GM12878 (cell line): Measurements from ENCODE around the gene GRK2. TPM values are rescaled to one million over a fixed set of nuclear protein-coding genes. Genes with fewer than 3 reads are reported as not detected.

Experiments
- CHD2 ChIP-seq: IDR thresholded peaks from 2 replicates; pipeline ENCODE4 v1.6.1; 2011; ENCODE audit warnings: low read depth, low read length, improper control_type of control experiment, borderline replicate concordance
- EED ChIP-seq: sonication (generic); IDR thresholded peaks from 2 replicates; pipeline ENCODE4 v1.6.1; 2016; ENCODE audit warnings: antibody characterized with exemption, low read depth
- JUNB ChIP-seq: IDR thresholded peaks from 2 replicates; pipeline ENCODE4 v1.6.1; 2016; ENCODE audit warnings: antibody characterized with exemption, mild to moderate bottlenecking
- PML ChIP-seq: IDR thresholded peaks from 2 replicates; pipeline ENCODE4 v1.6.1; 2012; ENCODE audit warnings: low read length, inconsistent platforms
- RB1 ChIP-seq: fragments of 450-650 bp; formaldehyde crosslinking; IDR thresholded peaks from 2 replicates; pipeline ENCODE4 v1.6.1; 2017; ENCODE audit warnings: mild to moderate bottlenecking, borderline replicate concordance
- RELB ChIP-seq: fragments of 450-650 bp; IDR thresholded peaks from 2 replicates; pipeline ENCODE4 v1.6.1; 2017; ENCODE audit warnings: low read depth, mild to moderate bottlenecking, moderate library complexity
- SIN3A ChIP-seq: IDR thresholded peaks from 2 replicates; pipeline ENCODE4 v1.6.1; 2012; ENCODE audit warnings: low read depth, low read length, improper control_type of control experiment
- SREBF1 ChIP-seq: IDR thresholded peaks from 2 replicates; pipeline ENCODE4 v1.6.1; 2012; ENCODE audit warnings: mild to moderate bottlenecking, low read length
- STAT3 ChIP-seq: IDR thresholded peaks from 2 replicates; pipeline ENCODE4 v1.6.1; 2011; ENCODE audit warnings: low read depth, low read length, improper control_type of control experiment
- polyA plus RNA-seq, 11 experiments: library from polyadenylated mRNA; depleted of rRNA in 4 of 11; unstranded in 6 of 11; stranded (reverse) in 5 of 11; fragments of >200 nt; fragmentation: Nextera tagmentation in 4 of 11; fragmentation: Illumina TruSeq in 1 of 11; extraction: Ambion mirVana in 4 of 11; extraction: Trizol in 1 of 11; gene quantifications; 1 replicate in 1 of 11; 2 replicates in 10 of 11; pipeline versions ENCODE4 v1.2.1 to v1.2.3, GENCODE V29; 2011 to 2016; ENCODE audit warnings: inconsistent platforms in 2 of 11, missing spikeins in 2 of 11, low read depth in 1 of 11
- total RNA-seq, 4 experiments: library from RNA; depleted of rRNA in 3 of 4; stranded (reverse); fragments of >200 nt in 3 of 4; fragmentation: Illumina TruSeq in 1 of 4; extraction: Trizol in 1 of 4; gene quantifications; 2 replicates each; pipeline versions ENCODE4 v1.2.1 to v1.2.3, GENCODE V29; 2013 to 2021
- TF ChIP-seq, protein P1 (sequence below): IDR thresholded peaks from 2 replicates; pipeline ENCODE4 v1.6.1; 2012; ENCODE audit warnings: low read depth, low read length, improper control_type of control experiment
- TF ChIP-seq, protein P2 (sequence below): fragments of 450-650 bp; formaldehyde crosslinking; IDR thresholded peaks from 2 replicates; pipeline ENCODE4 v1.4.0; 2022; ENCODE audit warnings: mild to moderate bottlenecking, moderate library complexity

Gene GRK2
- total and polyA plus RNA-seq, 10 of the 15 experiments (the other 5 are each of a cell fraction or from before 2014, with no cell fraction given) = 1.0 to 160 (median 66.1) TPM

DNA sequence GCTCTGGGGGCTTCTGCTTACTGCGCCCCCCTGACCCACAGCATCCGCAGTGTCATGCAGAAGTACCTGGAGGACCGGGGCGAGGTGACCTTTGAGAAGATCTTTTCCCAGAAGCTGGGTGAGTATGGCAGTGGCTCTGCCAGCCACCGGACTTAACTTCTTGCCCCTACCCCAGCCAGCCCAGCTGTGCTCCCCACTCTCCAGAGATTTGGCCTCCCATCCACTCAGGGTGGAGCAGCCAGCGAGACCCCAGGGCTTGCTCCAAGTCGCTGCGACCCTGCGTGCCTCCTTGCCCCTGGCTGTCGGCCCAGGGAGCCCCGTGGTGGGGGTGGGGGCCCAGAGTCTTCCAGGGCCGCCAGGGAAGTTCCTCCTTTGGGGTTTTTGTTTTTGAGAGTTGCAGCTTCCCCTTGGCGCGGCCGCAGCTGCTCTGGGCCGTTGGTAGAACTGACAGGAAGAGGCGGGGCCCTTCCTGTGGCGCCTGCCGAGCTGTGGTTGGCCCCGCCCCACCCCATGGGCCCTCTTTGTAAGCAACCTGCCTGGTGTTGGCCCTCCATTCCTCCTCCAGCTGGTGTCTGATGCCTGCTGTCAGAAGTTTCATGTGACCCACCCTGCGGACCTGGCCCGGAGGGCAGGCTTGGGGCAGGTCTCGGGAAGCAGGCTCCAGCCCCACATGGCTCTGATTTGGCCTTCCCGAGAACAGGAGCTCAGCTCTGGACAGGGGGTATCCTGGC, 11.1 kb downstream of the GRK2 start (continued):
- TF ChIP-seq STAT3 = no peak
- peak; percentile 84 for TF ChIP-seq RELB
- TF ChIP-seq SIN3A = peak; percentile 34; the same call in 1 of the 2 replicates
- TF ChIP-seq, protein P1, sequence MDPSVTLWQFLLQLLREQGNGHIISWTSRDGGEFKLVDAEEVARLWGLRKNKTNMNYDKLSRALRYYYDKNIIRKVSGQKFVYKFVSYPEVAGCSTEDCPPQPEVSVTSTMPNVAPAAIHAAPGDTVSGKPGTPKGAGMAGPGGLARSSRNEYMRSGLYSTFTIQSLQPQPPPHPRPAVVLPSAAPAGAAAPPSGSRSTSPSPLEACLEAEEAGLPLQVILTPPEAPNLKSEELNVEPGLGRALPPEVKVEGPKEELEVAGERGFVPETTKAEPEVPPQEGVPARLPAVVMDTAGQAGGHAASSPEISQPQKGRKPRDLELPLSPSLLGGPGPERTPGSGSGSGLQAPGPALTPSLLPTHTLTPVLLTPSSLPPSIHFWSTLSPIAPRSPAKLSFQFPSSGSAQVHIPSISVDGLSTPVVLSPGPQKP = peak; percentile 44; the same call in 1 of the 2 replicates
- no peak; the same call in 1 of the 2 replicates for TF ChIP-seq JUNB
- no peak for TF ChIP-seq PML
- peak; percentile 45; the same call in 1 of the 2 replicates for TF ChIP-seq RB1
- peak; percentile 91 for TF ChIP-seq CHD2
- peak; percentile 87 for TF ChIP-seq EED
- TF ChIP-seq SREBF1 = 0 out of 2 replicates have a peak, but pooled peaks have one; percentile 33
- TF ChIP-seq, protein P2, sequence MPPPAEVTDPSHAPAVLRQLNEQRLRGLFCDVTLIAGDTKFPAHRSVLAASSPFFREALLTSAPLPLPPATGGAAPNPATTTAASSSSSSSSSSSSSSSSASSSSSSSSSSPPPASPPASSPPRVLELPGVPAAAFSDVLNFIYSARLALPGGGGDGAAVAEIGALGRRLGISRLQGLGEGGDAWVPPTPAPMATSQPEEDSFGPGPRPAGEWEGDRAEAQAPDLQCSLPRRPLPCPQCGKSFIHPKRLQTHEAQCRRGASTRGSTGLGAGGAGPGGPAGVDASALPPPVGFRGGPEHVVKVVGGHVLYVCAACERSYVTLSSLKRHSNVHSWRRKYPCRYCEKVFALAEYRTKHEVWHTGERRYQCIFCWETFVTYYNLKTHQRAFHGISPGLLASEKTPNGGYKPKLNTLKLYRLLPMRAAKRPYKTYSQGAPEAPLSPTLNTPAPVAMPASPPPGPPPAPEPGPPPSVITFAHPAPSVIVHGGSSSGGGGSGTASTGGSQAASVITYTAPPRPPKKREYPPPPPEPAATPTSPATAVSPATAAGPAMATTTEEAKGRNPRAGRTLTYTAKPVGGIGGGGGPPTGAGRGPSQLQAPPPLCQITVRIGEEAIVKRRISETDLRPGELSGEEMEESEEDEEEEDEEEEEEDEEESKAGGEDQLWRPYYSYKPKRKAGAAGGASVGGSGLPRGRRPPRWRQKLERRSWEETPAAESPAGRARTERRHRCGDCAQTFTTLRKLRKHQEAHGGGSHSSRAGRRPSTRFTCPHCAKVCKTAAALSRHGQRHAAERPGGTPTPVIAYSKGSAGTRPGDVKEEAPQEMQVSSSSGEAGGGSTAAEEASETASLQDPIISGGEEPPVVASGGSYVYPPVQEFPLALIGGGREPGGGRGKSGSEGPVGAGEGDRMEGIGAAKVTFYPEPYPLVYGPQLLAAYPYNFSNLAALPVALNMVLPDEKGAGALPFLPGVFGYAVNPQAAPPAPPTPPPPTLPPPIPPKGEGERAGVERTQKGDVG (CRISPR knock-in tag) = peak; percentile 49; the same call in 1 of the 2 replicates
